Measurements from ENCODE around the gene EEF1AKMT3.

- no peak for TF ChIP-seq RFX5 (IDR thresholded peaks at IDR 0.05; ENCODE audit: low read depth, low read length)
- no peak for TF ChIP-seq POLR2A (IDR thresholded peaks at IDR 0.05; ENCODE audit: low read depth, low read length)
- TF ChIP-seq USF2 (IDR thresholded peaks at IDR 0.05; ENCODE audit: low read depth, low read length), result no peak
- no peak for TF ChIP-seq MXI1 (IDR thresholded peaks at IDR 0.05; ENCODE audit: borderline replicate concordance, low read depth, low read length)
- TF ChIP-seq, protein P1, sequence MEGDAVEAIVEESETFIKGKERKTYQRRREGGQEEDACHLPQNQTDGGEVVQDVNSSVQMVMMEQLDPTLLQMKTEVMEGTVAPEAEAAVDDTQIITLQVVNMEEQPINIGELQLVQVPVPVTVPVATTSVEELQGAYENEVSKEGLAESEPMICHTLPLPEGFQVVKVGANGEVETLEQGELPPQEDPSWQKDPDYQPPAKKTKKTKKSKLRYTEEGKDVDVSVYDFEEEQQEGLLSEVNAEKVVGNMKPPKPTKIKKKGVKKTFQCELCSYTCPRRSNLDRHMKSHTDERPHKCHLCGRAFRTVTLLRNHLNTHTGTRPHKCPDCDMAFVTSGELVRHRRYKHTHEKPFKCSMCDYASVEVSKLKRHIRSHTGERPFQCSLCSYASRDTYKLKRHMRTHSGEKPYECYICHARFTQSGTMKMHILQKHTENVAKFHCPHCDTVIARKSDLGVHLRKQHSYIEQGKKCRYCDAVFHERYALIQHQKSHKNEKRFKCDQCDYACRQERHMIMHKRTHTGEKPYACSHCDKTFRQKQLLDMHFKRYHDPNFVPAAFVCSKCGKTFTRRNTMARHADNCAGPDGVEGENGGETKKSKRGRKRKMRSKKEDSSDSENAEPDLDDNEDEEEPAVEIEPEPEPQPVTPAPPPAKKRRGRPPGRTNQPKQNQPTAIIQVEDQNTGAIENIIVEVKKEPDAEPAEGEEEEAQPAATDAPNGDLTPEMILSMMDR (conservative IDR thresholded peaks at IDR 0.05; ENCODE audit: low read depth, low read length), result no peak
- no peak for TF ChIP-seq RAD21 (IDR thresholded peaks at IDR 0.05; ENCODE audit: low read length)
- TF ChIP-seq FOS (IDR thresholded peaks at IDR 0.05; ENCODE audit: low read depth, low read length), result no peak
Measured at GRCh38 chr12:57761391-57761998, 10.9 kb upstream of the EEF1AKMT3 start.
